Common myeloid progenitor, CD34-positive (primary cell): ENCODE results near the gene CEP250.
"Not testable (repeated sequence)": the region's sequence is repeated elsewhere in the genome, so short reads cannot be mapped to it uniquely, and the experiment has no call there.

ENCODE experiments used
- CTCF ChIA-PET: fragments of 350-600 bp; sonication (Branson Sonifier 250); formaldehyde crosslinking; loops from one replicate; lab custom pipeline; 2021; ENCODE audit warnings: antibody characterized with exemption; lab: Charles Lee
- POLR2A ChIA-PET: fragments of 350-600 bp; sonication (Branson Sonifier 250); formaldehyde crosslinking; loops from one replicate; lab custom pipeline; 2021; ENCODE audit warnings: antibody characterized with exemption; lab: Charles Lee
- DNase-seq, 3 donors: peaks; one replicate each; pipeline versions ENCODE4 v3.0.0 to v3.0.0-alpha.2; 2013
- H3K27ac ChIP-seq, 2 experiments: 1 replicate in 1 of 2; 2 replicates in 1 of 2; pipeline ENCODE4 v1.7.0; 2013; ENCODE audit warnings: inconsistent platforms in 2 of 2, low read length in 2 of 2, mild to moderate bottlenecking in 2 of 2, low read depth in 1 of 2, moderate library complexity in 1 of 2; ENCODE audit not compliant: severe bottlenecking in 2 of 2, insufficient read depth in 1 of 2, poor library complexity in 1 of 2
- H3K27me3 ChIP-seq, 5 experiments: replicated peaks in 2 of 5; 1 replicate in 3 of 5; 2 replicates in 2 of 5; pipeline versions ENCODE4 v1.6.1 to v1.7.0; 2013; ENCODE audit warnings: low read length in 4 of 5, mild to moderate bottlenecking in 2 of 5, moderate library complexity in 2 of 5, inconsistent platforms in 1 of 5; ENCODE audit not compliant: insufficient read depth in 5 of 5, control insufficient read depth in 4 of 5
- H3K36me3 ChIP-seq, 4 experiments: 1 replicate in 2 of 4; 2 replicates in 2 of 4; pipeline versions ENCODE4 v1.6.1 to v1.7.0; 2013; ENCODE audit warnings: low read length in 3 of 4, control low read depth in 1 of 4, mild to moderate bottlenecking in 1 of 4; ENCODE audit not compliant: control insufficient read depth in 4 of 4, insufficient read depth in 4 of 4
- H3K4me1 ChIP-seq, 4 experiments: 1 replicate in 3 of 4; 2 replicates in 1 of 4; pipeline versions ENCODE4 v1.6.1 to v1.7.1; 2013; ENCODE audit warnings: low read length in 3 of 4, mild to moderate bottlenecking in 3 of 4, control low read depth in 1 of 4, inconsistent platforms in 1 of 4, moderate library complexity in 1 of 4; ENCODE audit not compliant: control insufficient read depth in 4 of 4, insufficient read depth in 4 of 4; ENCODE audit errors: control extremely low read depth in 1 of 4
- H3K4me3 ChIP-seq, 7 experiments: 1 replicate in 4 of 7; 2 replicates in 3 of 7; pipeline versions ENCODE4 v1.5.1 to v1.7.0; 2013; ENCODE audit warnings: mild to moderate bottlenecking in 7 of 7, low read length in 6 of 7, moderate library complexity in 6 of 7, inconsistent platforms in 2 of 7, low read depth in 2 of 7, control low read depth in 1 of 7; ENCODE audit not compliant: insufficient read depth in 4 of 7, control insufficient read depth in 1 of 7; ENCODE audit errors: extremely low read depth in 1 of 7
- H3K9me3 ChIP-seq, 5 experiments: 1 replicate in 4 of 5; 2 replicates in 1 of 5; pipeline versions ENCODE4 v1.6.1 to v1.7.1; 2013; ENCODE audit warnings: low read length in 4 of 5, mild to moderate bottlenecking in 2 of 5, inconsistent platforms in 1 of 5, low read depth in 1 of 5, moderate library complexity in 1 of 5; ENCODE audit not compliant: control insufficient read depth in 4 of 5, insufficient read depth in 2 of 5; ENCODE audit errors: control extremely low read depth in 1 of 5
- WGBS: methylation state at CpG from one replicate; pipeline ENCODE4 v1.1.5; 2013; ENCODE audit not compliant: insufficient coverage; 5-methylcytosine and 5-hydroxymethylcytosine counted together

The CEP250 gene

DNA sequence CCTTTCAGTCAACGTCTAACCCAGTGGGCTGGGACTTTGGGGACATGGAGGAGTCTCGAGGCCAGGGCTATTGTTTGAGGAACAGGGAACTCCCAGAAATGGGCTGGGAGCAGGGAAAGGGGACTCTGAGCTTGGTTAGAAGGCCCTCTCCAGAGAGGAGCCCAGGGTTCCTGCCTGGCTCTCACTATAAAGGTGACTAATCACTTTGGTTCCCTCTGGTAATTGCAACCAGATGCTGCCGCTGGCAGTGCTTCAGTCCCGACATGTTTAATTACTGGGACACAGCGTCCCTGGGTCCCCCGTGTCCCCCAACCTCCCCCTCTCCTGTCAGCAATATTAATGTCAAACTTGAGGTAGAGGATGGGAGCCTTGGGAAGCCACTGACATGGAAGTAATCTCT lies 12.4 kb upstream of the CEP250 start:
- POLR2A ChIA-PET: no interaction called here
- peaks cover 0 to 5% (median 1%) of the 10 kb centered on the region in 4 experiments for H3K4me1 ChIP-seq
- 77% methylated on average over 6 of the region's 6 CpGs for WGBS
- CTCF ChIA-PET: interaction anchor here (1.7 kb wide), 1 partner anchor 19 kb away, joined by 4 read pairs; no protein-coding TSS in a partner anchor
- H3K27ac ChIP-seq: no peak overlapping the region
- no peaks in the 10 kb centered on the region for H3K36me3 ChIP-seq
- no peaks in the 10 kb centered on the region for H3K27me3 ChIP-seq
- no peaks in the 10 kb centered on the region for H3K9me3 ChIP-seq
- DNase-seq: no peak
- no peak overlapping the region for H3K4me3 ChIP-seq

DNA sequence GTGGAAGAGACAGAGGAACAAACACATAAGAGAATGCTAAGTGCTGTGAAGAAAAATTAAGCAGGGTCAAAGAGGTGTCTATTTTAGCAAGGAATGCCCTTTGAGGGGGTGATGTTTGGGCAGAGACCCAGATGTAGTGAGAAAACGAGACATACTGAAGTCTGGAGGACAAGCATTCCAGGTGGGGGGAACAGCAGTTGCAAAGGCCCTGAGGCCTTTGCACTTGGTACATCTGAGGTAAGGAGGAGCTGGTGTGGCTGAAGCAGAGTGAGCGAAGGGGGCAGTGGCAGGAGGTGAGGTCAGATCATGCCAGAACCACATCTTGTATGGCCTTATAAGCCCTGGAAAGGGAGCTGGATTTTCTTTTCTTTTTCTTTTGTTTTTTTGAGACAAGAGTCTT lies 11.2 kb upstream of the CEP250 start:
- Histone ChIP-seq H3K9me3 (no peaks in the 10 kb centered on the region), H3K27me3 (no peaks in the 10 kb centered on the region), H3K27ac (no peak overlapping the region), H3K4me1 (peaks cover 0 to 5% (median 1%) of the 10 kb centered on the region in 4 experiments), H3K36me3 (no peaks in the 10 kb centered on the region), H3K4me3 (no peak overlapping the region)
- ChIA-PET CTCF (interaction anchor here (1.3 to 2.9 kb wide), 4 partner anchors 9 to 17 kb away, joined by 3 to 11 read pairs (median 5); no protein-coding TSS in a partner anchor), POLR2A (no interaction called here)
- WGBS: 92% methylated on average over 2 of the region's 2 CpGs
- DNase-seq: no peak

DNA sequence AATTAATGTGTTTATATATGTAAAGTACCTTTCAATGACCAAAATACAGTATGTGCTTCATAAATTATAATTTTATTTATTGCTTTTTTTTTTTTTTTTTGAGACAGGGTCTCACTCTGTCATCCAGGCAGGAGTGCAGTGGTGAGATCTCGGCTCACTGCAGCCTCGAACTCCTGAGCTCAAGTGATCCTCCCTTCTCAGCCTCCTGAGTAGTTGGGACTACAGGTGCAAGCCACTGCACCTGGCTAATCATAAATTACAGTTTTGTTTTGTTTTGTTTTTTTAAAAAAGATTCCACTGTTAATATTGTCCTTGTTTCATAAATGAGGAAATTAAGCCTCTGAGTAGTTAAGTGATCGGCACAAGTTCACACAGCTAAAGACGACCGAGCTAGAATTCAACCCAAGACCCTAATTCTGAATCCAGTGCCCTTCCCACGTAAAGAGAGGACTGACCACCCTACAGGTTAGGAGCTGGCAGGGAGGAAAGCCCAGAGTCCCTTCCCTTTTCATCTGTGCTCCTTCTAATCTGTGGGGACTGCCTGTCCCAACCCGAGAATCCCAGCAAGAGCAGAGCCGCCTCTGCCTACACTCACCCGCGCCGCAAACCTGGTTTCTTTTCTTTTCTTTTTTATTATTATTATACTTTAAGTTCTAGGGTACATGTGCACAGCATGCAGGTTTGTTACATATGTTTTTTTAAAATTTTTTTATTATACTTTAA lies 8.9 kb upstream of the CEP250 start:
- Histone ChIP-seq H3K36me3 (no peaks in the 10 kb centered on the region), H3K4me3 (peak overlapping the region in 5 of 7 experiments; percentile 19 to 76 (median 46)), H3K27ac (no peak overlapping the region), H3K4me1 (peaks cover 0 to 5% (median 1%) of the 10 kb centered on the region in 4 experiments), H3K9me3 (no peaks in the 10 kb centered on the region), H3K27me3 (no peaks in the 10 kb centered on the region)
- no peak for DNase-seq
- POLR2A ChIA-PET: no interaction called here
- CTCF ChIA-PET: interaction anchor here (0.8 to 2.9 kb wide), 11 partner anchors 10 to 144 kb away, joined by 3 to 11 read pairs (median 5); no protein-coding TSS in a partner anchor
- 89% methylated on average over 5 of the region's 11 CpGs for WGBS

DNA sequence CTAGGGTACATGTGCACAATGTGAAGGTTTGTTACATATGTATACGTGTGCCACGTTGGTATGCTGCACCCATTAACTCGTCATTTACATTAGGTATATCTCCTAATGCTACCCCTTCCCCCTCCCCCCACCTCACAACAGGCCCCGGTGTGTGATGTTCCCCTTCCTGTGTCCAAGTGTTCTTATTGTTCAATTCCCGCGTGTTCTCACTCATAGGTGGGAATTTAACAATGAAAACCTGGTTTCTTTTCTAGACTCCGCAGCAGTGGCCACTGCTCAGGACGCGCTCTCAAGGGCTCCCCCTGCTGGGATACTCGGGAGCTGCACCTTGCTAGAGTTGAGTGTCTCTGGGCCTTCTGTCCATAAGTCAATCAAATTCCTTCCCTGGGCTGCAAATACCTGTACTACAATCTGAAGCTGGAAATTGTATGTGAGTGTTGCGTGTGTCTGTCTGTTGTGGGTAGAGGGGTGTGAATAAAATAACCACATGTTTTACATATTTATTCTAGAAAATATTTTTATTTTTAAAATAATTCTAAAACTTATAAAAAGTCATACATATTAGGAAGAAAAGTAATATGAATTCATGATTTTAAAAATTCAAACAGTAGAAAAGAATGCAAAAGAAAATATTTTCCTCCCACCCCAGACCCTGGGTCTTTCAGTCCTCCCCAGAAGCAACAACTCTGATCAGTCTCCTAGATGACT lies 8.2 kb upstream of the CEP250 start:
- H3K9me3 ChIP-seq: no peaks in the 10 kb centered on the region
- H3K4me1 ChIP-seq: peaks cover 0 to 5% (median 1%) of the 10 kb centered on the region in 4 experiments
- peak; percentile 78 to 91 (median 87) for DNase-seq
- ChIA-PET POLR2A (interaction anchor here (0.7 kb wide), 1 partner anchor 313 kb away, joined by 3 read pairs; no protein-coding TSS in a partner anchor), CTCF (interaction anchor here (0.9 to 2.2 kb wide), 11 partner anchors 10 to 143 kb away, joined by 3 to 9 read pairs (median 4); no protein-coding TSS in a partner anchor)
- no peaks in the 10 kb centered on the region for H3K27me3 ChIP-seq
- H3K27ac ChIP-seq: no peak overlapping the region
- peak overlapping the region in 6 of 7 experiments; percentile 43 to 76 (median 54) for H3K4me3 ChIP-seq
- no peaks in the 10 kb centered on the region for H3K36me3 ChIP-seq
- WGBS: 0% methylated on average over 7 of the region's 11 CpGs

DNA sequence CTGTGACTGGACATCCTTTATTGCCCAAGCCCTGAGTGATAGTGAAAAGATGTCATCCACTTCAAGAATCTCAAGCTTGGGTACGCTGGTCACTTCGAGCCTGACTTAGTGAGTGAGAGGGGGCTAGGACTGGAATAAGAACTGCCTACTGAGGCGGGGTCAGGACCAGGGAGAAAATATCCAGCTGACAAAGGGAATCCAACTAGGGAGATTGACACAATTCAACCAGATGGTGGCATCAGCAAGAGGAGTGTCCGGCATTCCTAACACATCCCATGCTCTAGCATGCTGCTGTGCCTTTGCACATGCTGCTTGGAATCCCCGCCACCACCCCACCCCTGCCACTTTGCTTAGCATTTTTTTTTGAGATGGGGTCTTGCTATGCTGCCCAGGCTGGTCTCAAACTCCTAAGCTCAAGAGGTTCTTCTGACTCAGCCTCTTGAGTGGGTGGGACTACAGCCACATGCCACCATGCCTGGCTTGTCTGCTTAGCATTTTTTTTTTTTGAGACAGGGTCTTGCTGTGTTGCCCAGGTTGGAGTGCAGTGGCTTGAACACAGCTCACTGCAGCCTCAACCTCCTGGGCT lies 6.5 kb upstream of the CEP250 start:
- H3K36me3 ChIP-seq: no peaks in the 10 kb centered on the region
- POLR2A ChIA-PET: no interaction called here
- peaks cover 0 to 11% (median 2%) of the 10 kb centered on the region in 4 experiments for H3K4me1 ChIP-seq
- no peak overlapping the region for H3K27ac ChIP-seq
- H3K4me3 ChIP-seq: no peak overlapping the region
- no peaks in the 10 kb centered on the region for H3K27me3 ChIP-seq
- no peaks in the 10 kb centered on the region for H3K9me3 ChIP-seq
- 100% methylated on average over 5 of the region's 5 CpGs for WGBS
- no peak for DNase-seq
- CTCF ChIA-PET: interaction anchor here (0.7 to 1.8 kb wide), 6 partner anchors 11 to 147 kb away, joined by 3 to 6 read pairs (median 4); no protein-coding TSS in a partner anchor

DNA sequence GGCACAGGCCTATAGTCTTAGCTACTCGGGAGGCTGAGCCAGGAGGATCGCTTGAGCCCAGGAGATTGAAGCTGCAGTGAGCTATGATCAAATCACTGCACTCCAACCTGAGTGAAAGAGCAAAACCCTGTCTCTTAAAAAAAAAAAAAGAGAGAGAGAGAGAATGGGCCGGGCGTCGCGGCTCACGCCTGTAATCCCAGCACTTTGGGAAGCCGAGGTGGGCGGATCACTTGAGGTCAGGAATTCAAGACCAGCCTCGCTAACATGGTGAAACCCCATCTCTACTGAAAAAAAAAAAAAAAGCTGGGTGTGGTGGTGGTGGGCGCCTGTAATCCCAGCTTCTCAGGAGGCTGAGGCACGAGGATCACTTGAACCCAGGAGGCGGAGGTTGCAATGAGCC lies 5.5 kb upstream of the CEP250 start:
- H3K27me3 ChIP-seq, DNase-seq, H3K27ac ChIP-seq, POLR2A ChIA-PET, H3K36me3 ChIP-seq, H3K4me3 ChIP-seq, H3K9me3 ChIP-seq: not testable (repeated sequence)
- 97% methylated on average over 4 of the region's 13 CpGs for WGBS
- H3K4me1 ChIP-seq: peaks cover 0 to 13% (median 4%) of the 10 kb centered on the region in 4 experiments
- CTCF ChIA-PET: interaction anchor here (1.0 to 1.8 kb wide), 5 partner anchors 10 to 148 kb away, joined by 3 to 7 read pairs (median 4); no protein-coding TSS in a partner anchor
